ENCODE data around the gene FAM156B.
"Not testable (repeated sequence)": the region's sequence is repeated elsewhere in the genome, so short reads cannot be mapped to it uniquely, and the experiment has no call there.

FAM156B gene

GRCh38 chrX:52896855-52897709, at the start of gene FAM156B:
Gene FAM156B (plus strand): TSS chrX:52897330. CDS start chrX:52907226, 9,896 bp downstream.
- not testable (repeated sequence) for DNase-seq (ENCODE audit: low read depth)

- no peak for DNase-seq (ENCODE audit: low read depth)
Measured at GRCh38 chrX:52852110-52852860, 44.8 kb upstream of the FAM156B start.

- DNase-seq (ENCODE audit: low read depth) = not testable (repeated sequence)
Measured at GRCh38 chrX:52856991-52857525, 40.1 kb upstream of the FAM156B start.

GRCh38 chrX:52865343-52865998, 31.7 kb upstream of the FAM156B start:
- no peak for DNase-seq (ENCODE audit: low read depth)

- DNase-seq (ENCODE audit: low read depth) = no peak
Measured at GRCh38 chrX:52867610-52868348, 29.4 kb upstream of the FAM156B start, which contains the start of gene XAGE3. Gene XAGE3 (minus strand): TSS chrX:52868083. CDS start chrX:52867133, 950 bp downstream.

GRCh38 chrX:52870046-52870445, 27.1 kb upstream of the FAM156B start:
- no peak for DNase-seq (ENCODE audit: low read depth)

- DNase-seq (ENCODE audit: low read depth) = not testable (repeated sequence)
Measured at GRCh38 chrX:52873825-52874224, 23.3 kb upstream of the FAM156B start.

GRCh38 chrX:52874661-52875060, 22.5 kb upstream of the FAM156B start:
- DNase-seq (ENCODE audit: low read depth) = no peak

- not testable (repeated sequence) for DNase-seq (ENCODE audit: low read depth)
Measured at GRCh38 chrX:52875436-52875835, 21.7 kb upstream of the FAM156B start.

- DNase-seq (ENCODE audit: low read depth) = not testable (repeated sequence)
Measured at GRCh38 chrX:52876386-52876785, 20.7 kb upstream of the FAM156B start.

- not testable (repeated sequence) for DNase-seq (ENCODE audit: low read depth)
Measured at GRCh38 chrX:52887459-52887858, 9.7 kb upstream of the FAM156B start.

- not testable (repeated sequence) for DNase-seq (ENCODE audit: low read depth)
Measured at GRCh38 chrX:52888090-52888489, 9.0 kb upstream of the FAM156B start.

- not testable (repeated sequence) for DNase-seq (ENCODE audit: low read depth)
Measured at GRCh38 chrX:52896438-52896837, 692 bp upstream of the FAM156B start.

- not testable (repeated sequence) for DNase-seq (ENCODE audit: low read depth)
Measured at GRCh38 chrX:52905531-52905930, 8.4 kb downstream of the FAM156B start.

GRCh38 chrX:52906072-52906471, 8.9 kb downstream of the FAM156B start:
- DNase-seq (ENCODE audit: low read depth) = not testable (repeated sequence)

GRCh38 chrX:52907137-52907536, 10.0 kb downstream of the FAM156B start:
- not testable (repeated sequence) for DNase-seq (ENCODE audit: low read depth)

- DNase-seq (ENCODE audit: low read depth) = not testable (repeated sequence)
Measured at GRCh38 chrX:52907900-52908299, 10.8 kb downstream of the FAM156B start.

GRCh38 chrX:52909313-52909969, 12.3 kb downstream of the FAM156B start:
- DNase-seq (ENCODE audit: low read depth) = not testable (repeated sequence)

GRCh38 chrX:52913681-52914080, 16.6 kb downstream of the FAM156B start:
- DNase-seq (ENCODE audit: low read depth) = not testable (repeated sequence)

GRCh38 chrX:52914704-52915103, 17.6 kb downstream of the FAM156B start:
- DNase-seq (ENCODE audit: low read depth) = not testable (repeated sequence)
